SK-N-SH treated with all-trans-retinoic acid at 6 μM for 48 hours (cell line): Measurements from ENCODE around the gene CENPF.

Source experiments
- ATAC-seq: fragments of 200-7000 bp; cut with Tn5 transposase; 3 replicates; pipeline ENCODE4 v1.9.1; 2020; ENCODE audit warnings: mild to moderate bottlenecking, moderate library complexity
- ARNTL ChIP-seq: fragments of 450-650 bp; formaldehyde crosslinking; IDR thresholded peaks from 2 replicates; pipeline ENCODE4 v1.5.0; 2020; ENCODE audit warnings: low read depth, mild to moderate bottlenecking, moderate library complexity, borderline replicate concordance
- CREB5 ChIP-seq: fragments of 250-450 bp; sonication (Bioruptor Pico); IDR thresholded peaks from 2 replicates; pipeline ENCODE4 v1.5.1; 2020; ENCODE audit warnings: low read depth, mild to moderate bottlenecking, moderate library complexity
- CSDC2 ChIP-seq: fragments of 250-450 bp; sonication (Bioruptor Pico); IDR thresholded peaks from 2 replicates; pipeline ENCODE4 v1.5.0; 2020; ENCODE audit warnings: mild to moderate bottlenecking, moderate library complexity
- CSRNP3 ChIP-seq: fragments of 250-450 bp; sonication (Bioruptor Pico); IDR thresholded peaks from 2 replicates; pipeline ENCODE4 v1.5.1; 2021; ENCODE audit warnings: mild to moderate bottlenecking, moderate library complexity
- GLIS3 ChIP-seq: fragments of 250-450 bp; sonication (Bioruptor Pico); IDR thresholded peaks from 2 replicates; pipeline ENCODE4 v1.5.0; 2020; ENCODE audit warnings: mild to moderate bottlenecking, moderate library complexity
- OSR1 ChIP-seq: fragments of 250-450 bp; sonication (Bioruptor Pico); IDR thresholded peaks from 2 replicates; pipeline ENCODE4 v1.8.0; 2022; ENCODE audit warnings: moderate library complexity, mild to moderate bottlenecking, inconsistent platforms
- PPARA ChIP-seq: fragments of 250-450 bp; sonication (Bioruptor Pico); IDR thresholded peaks from 2 replicates; pipeline ENCODE4 v1.5.0; 2020; ENCODE audit warnings: mild to moderate bottlenecking, borderline replicate concordance
- RARB ChIP-seq: fragments of 250-450 bp; sonication (Bioruptor Pico); IDR thresholded peaks from 2 replicates; pipeline ENCODE4 v1.8.0; 2021; ENCODE audit warnings: mild to moderate bottlenecking, moderate library complexity
- SNAI2 ChIP-seq: fragments of 250-450 bp; sonication (Bioruptor Pico); IDR thresholded peaks from 2 replicates; pipeline ENCODE4 v1.5.0; 2020; ENCODE audit warnings: mild to moderate bottlenecking, moderate library complexity
- TCF4 ChIP-seq: fragments of 250-450 bp; sonication (Bioruptor Pico); IDR thresholded peaks from 2 replicates; pipeline ENCODE4 v1.8.0; 2021; ENCODE audit warnings: mild to moderate bottlenecking, moderate library complexity, borderline replicate concordance
- TOX ChIP-seq: fragments of 250-450 bp; sonication (Bioruptor Pico); IDR thresholded peaks from 2 replicates; pipeline ENCODE4 v1.8.0; 2021; ENCODE audit warnings: mild to moderate bottlenecking, moderate library complexity, borderline replicate concordance
- ZC3H10 ChIP-seq: fragments of 250-450 bp; sonication (Bioruptor Pico); IDR thresholded peaks from 2 replicates; pipeline ENCODE4 v1.5.1; 2021; ENCODE audit warnings: mild to moderate bottlenecking, moderate library complexity
- ZFP3 ChIP-seq: fragments of 250-450 bp; sonication (Bioruptor Pico); IDR thresholded peaks from 2 replicates; pipeline ENCODE4 v1.5.0; 2020; ENCODE audit warnings: mild to moderate bottlenecking, moderate library complexity
- ZNF565 ChIP-seq: fragments of 450-650 bp; formaldehyde crosslinking; conservative IDR thresholded peaks from 2 replicates; pipeline ENCODE4 v1.5.0; 2020; ENCODE audit warnings: low read depth, mild to moderate bottlenecking, moderate library complexity
- ZNF70 ChIP-seq: fragments of 450-650 bp; formaldehyde crosslinking; IDR thresholded peaks from 2 replicates; pipeline ENCODE4 v1.5.0; 2020; ENCODE audit warnings: mild to moderate bottlenecking, moderate library complexity
- ZNF8 ChIP-seq: fragments of 450-650 bp; formaldehyde crosslinking; IDR thresholded peaks from 2 replicates; pipeline ENCODE4 v1.5.0; 2020; ENCODE audit warnings: mild to moderate bottlenecking, moderate library complexity
- TF ChIP-seq, protein P1 (sequence below): fragments of 250-450 bp; sonication (Bioruptor Pico); IDR thresholded peaks from 2 replicates; pipeline ENCODE4 v1.8.0; 2021; ENCODE audit warnings: low read depth, mild to moderate bottlenecking, moderate library complexity, borderline replicate concordance
- TF ChIP-seq, protein P2 (sequence below): fragments of 250-450 bp; sonication (Bioruptor Pico); IDR thresholded peaks from 2 replicates; pipeline ENCODE4 v1.8.0; 2020; ENCODE audit warnings: mild to moderate bottlenecking, moderate library complexity, borderline replicate concordance
- TF ChIP-seq, protein P3 (sequence below): fragments of 250-450 bp; sonication (Bioruptor Pico); IDR thresholded peaks from 2 replicates; pipeline ENCODE4 v1.5.0; 2020; ENCODE audit warnings: mild to moderate bottlenecking, moderate library complexity

CENPF gene

DNA sequence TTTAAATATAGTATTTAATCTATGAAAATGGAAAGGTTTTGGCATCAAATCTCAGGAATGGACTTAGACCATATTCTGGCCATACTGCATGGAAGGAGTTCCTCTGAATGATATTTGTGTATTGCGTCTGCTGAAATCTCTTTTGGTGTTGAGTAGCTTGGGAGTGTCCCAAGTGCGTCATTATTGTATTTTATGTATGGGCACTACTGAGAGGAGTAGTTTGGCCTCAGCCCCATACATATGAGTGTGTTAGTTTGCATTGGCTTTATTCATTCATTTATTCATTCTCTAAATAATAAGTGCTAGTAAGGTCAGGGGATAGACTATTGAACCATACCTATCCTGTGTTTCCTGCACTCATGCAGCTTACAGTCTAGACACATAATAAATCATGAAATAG, 46.6 kb downstream of the CENPF start:
- no peak for ATAC-seq
- TF ChIP-seq TCF4 (CRISPR knock-in tag) (no peak), ZNF70 (CRISPR knock-in tag) (no peak), TOX (CRISPR knock-in tag) (no peak), CSRNP3 (CRISPR knock-in tag) (no peak), ZNF565 (CRISPR knock-in tag) (no peak), OSR1 (CRISPR knock-in tag) (no peak), CREB5 (CRISPR knock-in tag) (no peak), RARB (CRISPR knock-in tag) (no peak), PPARA (CRISPR knock-in tag) (no peak), SNAI2 (CRISPR knock-in tag) (no peak), ZC3H10 (CRISPR knock-in tag) (no peak), CSDC2 (no peak), ARNTL (CRISPR knock-in tag) (no peak), ZFP3 (CRISPR knock-in tag) (no peak)
- TF ChIP-seq, protein P1, sequence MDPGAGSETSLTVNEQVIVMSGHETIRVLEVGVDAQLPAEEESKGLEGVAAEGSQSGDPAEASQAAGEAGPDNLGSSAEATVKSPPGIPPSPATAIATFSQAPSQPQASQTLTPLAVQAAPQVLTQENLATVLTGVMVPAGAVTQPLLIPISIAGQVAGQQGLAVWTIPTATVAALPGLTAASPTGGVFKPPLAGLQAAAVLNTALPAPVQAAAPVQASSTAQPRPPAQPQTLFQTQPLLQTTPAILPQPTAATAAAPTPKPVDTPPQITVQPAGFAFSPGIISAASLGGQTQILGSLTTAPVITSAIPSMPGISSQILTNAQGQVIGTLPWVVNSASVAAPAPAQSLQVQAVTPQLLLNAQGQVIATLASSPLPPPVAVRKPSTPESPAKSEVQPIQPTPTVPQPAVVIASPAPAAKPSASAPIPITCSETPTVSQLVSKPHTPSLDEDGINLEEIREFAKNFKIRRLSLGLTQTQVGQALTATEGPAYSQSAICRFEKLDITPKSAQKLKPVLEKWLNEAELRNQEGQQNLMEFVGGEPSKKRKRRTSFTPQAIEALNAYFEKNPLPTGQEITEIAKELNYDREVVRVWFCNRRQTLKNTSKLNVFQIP (CRISPR knock-in tag): no peak
- TF ChIP-seq, protein P2, sequence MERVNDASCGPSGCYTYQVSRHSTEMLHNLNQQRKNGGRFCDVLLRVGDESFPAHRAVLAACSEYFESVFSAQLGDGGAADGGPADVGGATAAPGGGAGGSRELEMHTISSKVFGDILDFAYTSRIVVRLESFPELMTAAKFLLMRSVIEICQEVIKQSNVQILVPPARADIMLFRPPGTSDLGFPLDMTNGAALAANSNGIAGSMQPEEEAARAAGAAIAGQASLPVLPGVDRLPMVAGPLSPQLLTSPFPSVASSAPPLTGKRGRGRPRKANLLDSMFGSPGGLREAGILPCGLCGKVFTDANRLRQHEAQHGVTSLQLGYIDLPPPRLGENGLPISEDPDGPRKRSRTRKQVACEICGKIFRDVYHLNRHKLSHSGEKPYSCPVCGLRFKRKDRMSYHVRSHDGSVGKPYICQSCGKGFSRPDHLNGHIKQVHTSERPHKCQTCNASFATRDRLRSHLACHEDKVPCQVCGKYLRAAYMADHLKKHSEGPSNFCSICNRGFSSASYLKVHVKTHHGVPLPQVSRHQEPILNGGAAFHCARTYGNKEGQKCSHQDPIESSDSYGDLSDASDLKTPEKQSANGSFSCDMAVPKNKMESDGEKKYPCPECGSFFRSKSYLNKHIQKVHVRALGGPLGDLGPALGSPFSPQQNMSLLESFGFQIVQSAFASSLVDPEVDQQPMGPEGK: no peak
- TF ChIP-seq, protein P3, sequence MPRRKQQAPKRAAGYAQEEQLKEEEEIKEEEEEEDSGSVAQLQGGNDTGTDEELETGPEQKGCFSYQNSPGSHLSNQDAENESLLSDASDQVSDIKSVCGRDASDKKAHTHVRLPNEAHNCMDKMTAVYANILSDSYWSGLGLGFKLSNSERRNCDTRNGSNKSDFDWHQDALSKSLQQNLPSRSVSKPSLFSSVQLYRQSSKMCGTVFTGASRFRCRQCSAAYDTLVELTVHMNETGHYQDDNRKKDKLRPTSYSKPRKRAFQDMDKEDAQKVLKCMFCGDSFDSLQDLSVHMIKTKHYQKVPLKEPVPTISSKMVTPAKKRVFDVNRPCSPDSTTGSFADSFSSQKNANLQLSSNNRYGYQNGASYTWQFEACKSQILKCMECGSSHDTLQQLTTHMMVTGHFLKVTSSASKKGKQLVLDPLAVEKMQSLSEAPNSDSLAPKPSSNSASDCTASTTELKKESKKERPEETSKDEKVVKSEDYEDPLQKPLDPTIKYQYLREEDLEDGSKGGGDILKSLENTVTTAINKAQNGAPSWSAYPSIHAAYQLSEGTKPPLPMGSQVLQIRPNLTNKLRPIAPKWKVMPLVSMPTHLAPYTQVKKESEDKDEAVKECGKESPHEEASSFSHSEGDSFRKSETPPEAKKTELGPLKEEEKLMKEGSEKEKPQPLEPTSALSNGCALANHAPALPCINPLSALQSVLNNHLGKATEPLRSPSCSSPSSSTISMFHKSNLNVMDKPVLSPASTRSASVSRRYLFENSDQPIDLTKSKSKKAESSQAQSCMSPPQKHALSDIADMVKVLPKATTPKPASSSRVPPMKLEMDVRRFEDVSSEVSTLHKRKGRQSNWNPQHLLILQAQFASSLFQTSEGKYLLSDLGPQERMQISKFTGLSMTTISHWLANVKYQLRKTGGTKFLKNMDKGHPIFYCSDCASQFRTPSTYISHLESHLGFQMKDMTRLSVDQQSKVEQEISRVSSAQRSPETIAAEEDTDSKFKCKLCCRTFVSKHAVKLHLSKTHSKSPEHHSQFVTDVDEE (CRISPR knock-in tag): no peak

GRCh38 chr1:214650664-214651063, 47.7 kb downstream of the CENPF start:
- ATAC-seq: no peak

More at GRCh38 chr1:214650664-214651063, 47.7 kb downstream of the CENPF start:
- TF ChIP-seq SNAI2 (CRISPR knock-in tag): no peak
- no peak for TF ChIP-seq ZNF8 (CRISPR knock-in tag)
- TF ChIP-seq, protein P3 (CRISPR knock-in tag): no peak
- no peak for TF ChIP-seq ARNTL (CRISPR knock-in tag)
- no peak for TF ChIP-seq TOX (CRISPR knock-in tag)
- TF ChIP-seq ZNF70 (CRISPR knock-in tag): no peak
- TF ChIP-seq PPARA (CRISPR knock-in tag): no peak
- TF ChIP-seq, protein P1 (CRISPR knock-in tag): no peak
- TF ChIP-seq ZNF565 (CRISPR knock-in tag): no peak
- TF ChIP-seq GLIS3 (CRISPR knock-in tag): no peak
- TF ChIP-seq, all 23 proteins: peak for 0
